Fibroblast of the aortic adventitia (primary cell): ENCODE data around the gene KLHL10. TPM values are rescaled to one million over a fixed set of nuclear protein-coding genes. Genes with fewer than 3 reads are reported as not detected.
"Not testable (repeated sequence)": the region's sequence is repeated elsewhere in the genome, so short reads cannot be mapped to it uniquely, and the experiment has no call there.

Experiments used
- DNase-seq: peaks from one replicate; pipeline ENCODE4 v3.0.0-alpha.2; 2010; ENCODE audit warnings: low read depth
- H3K4me3 ChIP-seq: 2 replicates; pipeline ENCODE4 v1.5.1; 2011; ENCODE audit warnings: low read depth, mild to moderate bottlenecking, control low read depth, low read length, moderate library complexity
- total RNA-seq: library from RNA; depleted of rRNA; stranded (reverse); fragments of >200 nt; gene quantifications from 2 replicates; pipeline ENCODE4 v1.2.3, GENCODE V29; 2012; ENCODE audit warnings: low replicate concordance
- TF ChIP-seq, protein P1 (sequence below): IDR thresholded peaks from 2 replicates; pipeline ENCODE4 v1.5.1; 2011; ENCODE audit warnings: mild to moderate bottlenecking, low read length, control low read depth, inconsistent platforms; ENCODE audit not compliant: insufficient read depth

Gene KLHL10
- total RNA-seq, 1 donor: 0.09 TPM

DNA sequence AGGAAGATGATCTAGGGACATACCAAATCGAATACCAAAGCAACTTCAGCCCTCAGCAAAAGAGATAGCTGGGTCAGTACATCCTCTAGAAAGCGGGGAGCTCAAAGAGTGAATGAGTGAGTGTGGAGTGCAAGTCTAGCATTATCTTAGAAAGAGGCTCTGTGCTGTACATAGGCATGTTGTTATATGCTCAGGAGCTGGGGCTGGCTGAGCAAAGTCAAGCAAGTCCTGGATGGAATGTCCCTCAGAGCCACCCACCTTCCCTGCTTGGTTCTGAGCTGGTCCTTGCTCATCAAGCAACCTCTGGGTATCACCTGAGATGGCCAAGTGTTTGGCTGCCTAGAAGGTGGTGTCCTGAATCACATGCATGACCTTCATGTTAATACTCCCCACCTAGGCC, 32.5 kb downstream of the KLHL10 start:
- no peak overlapping the region for H3K4me3 ChIP-seq
- TF ChIP-seq, protein P1, sequence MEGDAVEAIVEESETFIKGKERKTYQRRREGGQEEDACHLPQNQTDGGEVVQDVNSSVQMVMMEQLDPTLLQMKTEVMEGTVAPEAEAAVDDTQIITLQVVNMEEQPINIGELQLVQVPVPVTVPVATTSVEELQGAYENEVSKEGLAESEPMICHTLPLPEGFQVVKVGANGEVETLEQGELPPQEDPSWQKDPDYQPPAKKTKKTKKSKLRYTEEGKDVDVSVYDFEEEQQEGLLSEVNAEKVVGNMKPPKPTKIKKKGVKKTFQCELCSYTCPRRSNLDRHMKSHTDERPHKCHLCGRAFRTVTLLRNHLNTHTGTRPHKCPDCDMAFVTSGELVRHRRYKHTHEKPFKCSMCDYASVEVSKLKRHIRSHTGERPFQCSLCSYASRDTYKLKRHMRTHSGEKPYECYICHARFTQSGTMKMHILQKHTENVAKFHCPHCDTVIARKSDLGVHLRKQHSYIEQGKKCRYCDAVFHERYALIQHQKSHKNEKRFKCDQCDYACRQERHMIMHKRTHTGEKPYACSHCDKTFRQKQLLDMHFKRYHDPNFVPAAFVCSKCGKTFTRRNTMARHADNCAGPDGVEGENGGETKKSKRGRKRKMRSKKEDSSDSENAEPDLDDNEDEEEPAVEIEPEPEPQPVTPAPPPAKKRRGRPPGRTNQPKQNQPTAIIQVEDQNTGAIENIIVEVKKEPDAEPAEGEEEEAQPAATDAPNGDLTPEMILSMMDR: no peak
- no peak for DNase-seq

DNA sequence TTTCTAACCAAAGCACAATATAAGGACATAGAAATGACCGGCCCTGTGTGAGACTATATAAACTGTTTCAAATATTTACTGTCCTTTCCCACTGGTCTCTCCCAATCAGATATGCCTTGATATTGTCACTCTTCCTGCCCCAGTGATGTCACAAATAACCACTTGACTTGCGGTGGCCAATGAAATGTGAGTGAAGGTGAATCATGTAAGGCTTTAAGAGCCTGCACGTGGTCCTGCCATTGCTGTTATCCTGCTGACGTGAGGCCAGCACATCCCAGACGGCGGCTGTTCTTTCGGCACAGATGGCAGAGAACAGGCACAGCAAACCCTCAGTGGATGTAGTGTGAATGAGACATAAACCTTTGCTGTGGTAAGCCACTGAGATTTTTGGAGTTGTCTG, 33.0 kb downstream of the KLHL10 start:
- TF ChIP-seq, protein P1: no peak

DNA sequence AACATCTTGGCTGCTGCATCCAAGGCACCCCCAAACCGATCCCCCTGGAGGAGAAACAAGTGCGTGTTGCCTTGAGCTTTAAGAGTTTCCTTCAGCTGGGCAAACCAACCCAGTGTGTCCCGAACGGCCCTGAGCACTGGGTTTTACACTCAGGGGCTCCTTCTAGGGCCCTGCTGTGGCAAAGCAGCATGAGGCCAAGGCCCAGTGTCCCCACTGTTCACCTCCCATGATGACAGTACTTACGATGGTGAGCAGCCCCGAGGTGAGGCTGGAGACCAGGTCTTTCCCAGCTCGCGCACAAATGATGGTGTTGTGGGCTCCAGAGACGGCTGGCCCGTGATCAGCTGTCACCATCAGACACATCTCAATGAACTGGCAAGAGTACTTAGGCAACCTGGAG, 34.2 kb downstream of the KLHL10 start:
- TF ChIP-seq, protein P1: no peak
- DNase-seq: no peak
- no peak overlapping the region for H3K4me3 ChIP-seq

More for the DNA sequence above, 33.0 kb downstream of the KLHL10 start:
- no peak overlapping the region for H3K4me3 ChIP-seq
- no peak for DNase-seq

DNA sequence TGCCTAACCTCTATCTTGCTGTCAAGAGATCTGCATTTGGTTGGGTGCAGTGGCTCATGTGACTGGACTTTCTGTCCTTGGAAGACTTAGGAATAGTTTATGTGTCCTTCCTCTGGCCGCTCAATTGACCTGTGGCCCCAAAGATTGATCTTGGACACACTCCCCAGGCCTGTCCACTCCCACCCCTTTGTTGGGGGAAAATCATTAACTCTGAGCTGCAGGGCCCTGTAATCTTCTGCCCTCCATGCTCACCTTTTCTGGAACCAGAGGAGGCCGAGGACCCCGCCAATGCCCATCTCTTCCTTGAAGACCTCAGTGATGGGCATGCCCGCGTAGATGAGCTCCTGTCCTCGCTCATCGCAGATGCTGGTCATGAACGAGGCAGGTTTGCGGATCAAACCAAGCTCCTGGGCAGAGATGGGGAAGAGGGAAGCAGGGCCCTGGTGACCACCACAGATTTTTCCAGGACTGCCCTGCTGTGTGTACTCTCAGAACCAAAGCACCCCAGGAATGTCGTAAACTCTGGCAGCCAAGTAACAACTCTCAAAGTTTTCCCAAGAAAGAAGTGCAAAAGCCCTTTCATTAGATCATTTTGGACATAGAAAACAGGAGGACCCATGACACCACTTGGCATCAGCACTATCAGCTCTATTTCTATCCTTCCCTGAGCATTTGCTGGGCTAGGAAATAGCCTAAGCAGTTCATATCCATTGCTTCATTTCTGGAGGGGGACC, 36.1 kb downstream of the KLHL10 start:
- DNase-seq: no peak
- TF ChIP-seq, protein P1: no peak
- H3K4me3 ChIP-seq: no peak overlapping the region

DNA sequence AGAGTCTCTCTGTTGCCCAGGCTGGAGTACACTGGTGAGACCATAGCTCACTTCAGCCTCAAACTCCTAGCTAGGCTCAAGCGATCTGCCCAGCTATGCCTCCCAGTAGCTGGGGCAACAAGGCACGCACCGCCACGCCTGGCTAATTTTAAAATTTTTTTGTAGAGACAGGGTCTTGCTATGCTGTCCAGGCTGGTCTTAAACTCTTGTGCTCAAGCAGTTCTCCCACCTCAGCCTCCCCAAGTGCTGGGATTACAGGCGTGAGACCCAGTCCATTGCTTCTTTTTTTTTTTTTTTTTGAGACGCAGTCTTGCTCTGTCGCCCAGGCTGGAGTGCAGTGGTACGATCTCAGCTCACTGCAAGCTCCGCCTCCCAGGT, 36.7 kb downstream of the KLHL10 start:
- not testable (repeated sequence) for H3K4me3 ChIP-seq, DNase-seq

DNA sequence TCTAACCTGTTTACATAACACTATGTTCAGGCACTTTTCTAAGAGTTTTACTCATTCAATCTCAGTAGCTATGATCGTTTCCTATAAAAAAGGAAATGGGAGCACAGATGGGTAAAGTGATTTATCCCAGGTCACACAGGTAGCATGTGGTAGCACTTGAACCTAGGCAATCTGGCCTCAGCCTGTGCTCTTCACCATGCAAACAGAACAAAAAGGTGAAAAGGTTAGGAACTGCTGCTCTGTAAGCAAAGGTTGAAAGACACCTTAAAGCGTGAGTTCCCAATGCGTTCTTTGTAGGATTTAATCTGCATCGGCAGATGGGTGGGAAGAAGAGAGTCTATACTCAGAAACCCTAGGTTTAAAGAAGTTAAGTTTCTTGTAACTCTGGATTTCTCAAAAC, 42.5 kb downstream of the KLHL10 start:
- DNase-seq: no peak
- TF ChIP-seq, protein P1: no peak
- H3K4me3 ChIP-seq: no peak overlapping the region

DNA sequence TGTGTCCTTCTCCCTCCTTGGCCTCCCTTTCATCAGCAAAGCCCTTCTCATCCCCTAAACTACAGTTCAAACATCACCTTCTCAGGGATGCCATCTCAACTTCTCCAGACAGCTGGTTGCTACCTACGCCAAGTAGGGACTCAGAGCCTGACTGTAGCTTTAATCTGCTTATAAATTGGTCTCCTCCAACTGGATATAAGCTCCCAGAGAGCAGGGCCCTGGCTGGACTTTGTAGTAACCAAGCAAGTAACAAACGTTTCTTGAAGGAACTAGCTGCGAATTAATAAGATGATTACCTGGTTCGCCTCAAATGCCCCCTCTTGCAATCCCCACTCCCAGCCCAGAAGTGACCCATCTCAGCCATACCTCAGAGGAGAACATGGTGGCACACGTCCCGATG, 45.1 kb downstream of the KLHL10 start:
- TF ChIP-seq, protein P1: no peak
- no peak overlapping the region for H3K4me3 ChIP-seq
- no peak for DNase-seq
